Fibroblast of skin of right biceps (primary cell): ENCODE results near the gene EPGN.

Experiments
- DNase-seq: peaks from one replicate; pipeline ENCODE4 v3.0.0-alpha.2; 2013

The EPGN gene

DNA sequence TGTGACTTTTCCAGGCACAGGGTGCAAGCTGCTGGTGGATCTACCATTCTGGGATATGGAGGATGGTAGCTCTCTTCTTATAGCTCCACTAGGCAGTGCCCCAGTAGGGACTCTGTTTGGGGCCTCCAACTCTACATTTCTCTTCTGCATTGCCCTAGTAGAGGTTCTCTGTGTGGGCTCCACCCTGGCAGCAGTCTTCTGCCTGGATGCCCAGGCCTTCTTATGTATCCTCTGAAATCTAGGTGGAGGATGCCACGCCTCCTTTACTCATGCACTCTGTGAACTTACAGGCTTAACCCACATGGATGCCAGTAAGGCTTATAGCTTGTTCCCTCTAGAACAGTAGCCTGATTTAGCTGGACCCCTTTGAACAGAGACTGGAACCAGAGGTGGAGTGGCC is 35.8 kb downstream of the EPGN start:
- DNase-seq, result no peak

DNA sequence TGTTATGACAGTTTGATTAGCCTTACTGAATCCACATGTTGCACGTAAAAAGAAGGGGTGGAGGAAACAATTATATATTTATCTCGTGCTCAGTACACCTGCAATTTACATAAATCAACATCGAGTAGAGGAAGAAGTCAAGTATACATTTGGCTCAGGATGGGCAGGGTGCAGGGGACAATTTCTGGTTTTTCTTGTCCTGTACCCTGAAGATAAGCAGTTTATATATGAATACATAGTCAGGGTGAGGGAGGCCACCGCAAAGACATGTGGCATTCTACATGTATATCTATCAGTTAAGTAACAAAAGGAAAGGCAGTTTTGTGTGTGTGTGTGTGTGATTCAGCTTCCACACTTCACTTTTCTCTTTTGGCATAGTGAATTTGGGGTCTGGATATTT is 45.6 kb downstream of the EPGN start:
- DNase-seq, result no peak

DNA sequence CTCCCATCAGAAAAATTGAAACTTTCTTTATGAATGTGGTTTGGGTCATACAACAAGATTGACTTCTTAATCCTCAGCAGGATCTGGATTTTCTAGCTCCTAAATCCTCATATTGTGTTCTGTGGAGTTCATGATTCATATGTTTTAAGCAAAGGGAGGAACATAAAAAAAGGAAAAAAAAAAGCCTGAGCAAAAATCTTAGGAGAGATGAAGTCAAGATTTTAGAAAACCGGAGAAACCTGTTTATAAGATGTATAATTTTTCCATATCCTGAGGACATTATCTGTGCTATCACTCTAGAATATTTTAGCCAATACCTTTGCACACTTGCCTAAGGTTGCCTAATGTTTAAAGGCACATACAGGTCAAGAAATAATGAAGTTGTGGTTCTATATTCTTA is 49.7 kb downstream of the EPGN start:
- DNase-seq, result no peak

DNA sequence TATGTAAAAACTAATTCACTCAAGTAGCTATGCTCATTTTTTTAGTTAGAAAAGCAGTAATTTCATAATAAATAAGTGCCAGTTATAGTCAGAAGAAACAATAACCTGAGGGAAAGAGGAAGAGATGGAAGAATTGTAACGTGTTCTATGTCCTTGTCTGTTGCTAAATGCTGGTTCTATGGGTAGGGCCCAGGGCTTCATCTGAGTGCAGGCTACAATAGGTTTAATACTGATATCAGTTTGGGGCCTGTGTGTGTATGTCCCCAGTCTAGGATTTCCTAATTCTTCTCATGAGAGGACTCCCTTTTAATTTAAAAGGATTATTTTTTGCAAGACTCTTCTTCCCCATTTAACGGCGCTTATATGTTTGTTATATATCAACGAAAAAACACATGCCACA is 53.4 kb downstream of the EPGN start:
- DNase-seq, result no peak

DNA sequence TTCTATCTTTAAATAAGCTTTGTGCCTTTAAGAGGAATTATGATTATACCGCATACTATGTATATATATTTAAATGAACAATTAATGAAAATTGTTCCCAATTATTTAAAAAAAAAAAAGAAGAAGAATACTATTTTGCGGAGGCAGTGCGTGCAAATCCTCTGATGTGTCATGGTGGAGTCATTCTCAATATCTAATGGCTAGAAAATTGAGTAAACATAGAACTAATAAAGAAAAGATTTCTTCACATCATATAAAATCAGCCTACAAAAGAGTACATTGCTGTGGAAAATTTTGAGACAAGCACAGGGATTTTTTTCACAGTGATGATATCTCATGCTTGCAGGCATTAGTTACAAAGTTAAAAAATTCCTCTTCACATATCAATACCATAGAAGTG is 54.1 kb downstream of the EPGN start:
- DNase-seq, result peak; percentile 3

DNA sequence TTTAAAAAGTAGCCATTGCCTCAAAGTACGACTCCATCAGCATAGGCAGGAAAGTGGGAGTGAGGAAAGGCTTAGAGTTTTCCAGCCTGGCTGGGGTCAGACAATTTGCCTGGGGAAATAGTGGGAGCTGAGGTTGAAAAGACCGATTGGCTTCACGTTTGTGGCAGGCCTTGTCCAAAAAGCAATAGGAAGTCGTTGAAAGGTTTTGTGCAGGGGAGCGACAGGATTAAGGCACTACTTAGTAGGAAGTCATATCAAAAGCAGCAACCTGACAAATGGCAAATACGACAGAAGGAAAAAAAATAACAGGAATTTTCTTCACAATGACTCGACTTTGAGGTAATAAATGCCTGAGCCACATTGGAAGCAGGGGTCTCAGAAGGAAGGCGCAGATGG is 56.0 kb downstream of the EPGN start:
- no peak for DNase-seq

DNA sequence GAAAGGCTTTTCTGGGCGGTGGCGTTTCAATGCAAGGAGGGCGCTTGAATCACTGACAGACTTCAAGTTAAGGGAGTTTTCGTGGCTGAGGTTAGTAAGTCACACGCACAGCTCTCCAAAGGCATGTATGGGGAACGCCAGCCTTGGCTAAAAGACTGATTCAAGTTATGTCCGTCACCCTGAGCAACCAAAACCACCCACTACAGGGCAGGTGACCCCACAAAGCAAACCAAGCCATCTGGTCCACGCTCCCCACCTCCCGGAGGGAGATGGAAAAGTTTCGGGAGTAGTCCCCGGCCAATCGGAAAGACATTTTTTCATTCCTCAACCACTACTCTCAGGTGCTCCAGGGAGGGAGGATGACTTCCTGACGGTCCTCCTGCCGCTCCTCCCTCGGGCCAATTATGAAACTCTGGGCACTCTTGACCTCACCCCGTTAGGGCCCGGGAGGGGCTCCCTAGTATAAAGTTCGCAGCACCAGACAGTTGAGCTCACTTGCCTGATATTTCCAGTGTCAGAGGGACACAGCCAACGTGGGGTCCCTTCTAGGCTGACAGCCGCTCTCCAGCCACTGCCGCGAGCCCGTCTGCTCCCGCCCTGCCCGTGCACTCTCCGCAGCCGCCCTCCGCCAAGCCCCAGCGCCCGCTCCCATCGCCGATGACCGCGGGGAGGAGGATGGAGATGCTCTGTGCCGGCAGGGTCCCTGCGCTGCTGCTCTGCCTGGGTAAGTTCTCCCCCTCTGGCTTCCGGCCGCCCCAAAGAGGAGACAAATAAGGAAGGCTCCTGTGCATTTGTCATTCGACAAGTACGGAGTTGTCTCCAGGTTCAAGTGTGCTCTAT is 56.6 kb downstream of the EPGN start, which contains the start of gene EREG:
Gene EREG (plus strand): TSS at position 494 of the 840 bp plus-strand sequence. CDS start 164 bp downstream, at position 658.
- DNase-seq, result peak; percentile 36

DNA sequence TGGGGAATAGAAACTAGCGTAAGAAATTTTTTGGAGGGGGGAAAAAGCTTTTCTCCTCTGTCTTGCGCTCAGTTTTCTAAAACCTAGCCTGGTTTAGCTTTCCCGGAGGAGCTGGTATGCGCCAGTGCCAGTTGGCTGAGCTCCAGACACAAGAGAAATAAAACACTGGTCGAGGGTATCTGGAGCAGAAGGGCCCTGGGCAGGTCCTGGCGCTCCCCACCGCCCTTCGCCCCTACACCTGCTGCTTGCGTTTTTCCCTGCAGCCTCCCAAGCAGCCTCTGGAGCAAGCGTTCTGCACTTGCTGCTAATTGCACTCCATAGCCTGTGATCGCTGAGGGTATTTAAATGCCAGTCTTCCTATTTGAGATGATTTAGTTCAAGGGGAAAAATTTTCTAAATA is 57.5 kb downstream of the EPGN start:
- DNase-seq, result peak; percentile 3
